H1 (cell line): ENCODE measurements around the gene CNFN. TPM values are rescaled to one million over a fixed set of nuclear protein-coding genes. Genes with fewer than 3 reads are reported as not detected.

Experiments used
- ASH2L ChIP-seq: fragments of 200-600, 300-600 bp; sonication (generic); IDR thresholded peaks from one replicate; pipeline ENCODE4 v1.7.1; 2017; ENCODE audit warnings: low read length
- CHD7 ChIP-seq: fragments of 300-600 bp; sonication (generic); IDR thresholded peaks from 2 replicates; pipeline ENCODE4 v1.7.1; 2012; ENCODE audit warnings: low read length, moderate library complexity, mild to moderate bottlenecking, inconsistent platforms; ENCODE audit not compliant: insufficient replicate concordance
- CTCF ChIP-seq, 3 experiments: IDR thresholded peaks; 1 replicate in 2 of 3; 2 replicates in 1 of 3; pipeline versions ENCODE4 v1.5.1 to v1.6.1; 2011; ENCODE audit warnings: low read length in 3 of 3, mild to moderate bottlenecking in 3 of 3, inconsistent platforms in 2 of 3, low read depth in 1 of 3, moderate library complexity in 1 of 3; ENCODE audit not compliant: insufficient read depth in 1 of 3; ENCODE audit errors: control extremely low read depth in 1 of 3
- PHF8 ChIP-seq: fragments of 200-600 bp; sonication (generic); conservative IDR thresholded peaks from 2 replicates; pipeline ENCODE4 v1.7.1; 2012; ENCODE audit warnings: low read depth, mild to moderate bottlenecking, inconsistent platforms, low read length, moderate library complexity
- POLR2A ChIP-seq, 2 experiments: IDR thresholded peaks; 1 replicate in 1 of 2; 2 replicates in 1 of 2; pipeline ENCODE4 v1.6.1; 2011; ENCODE audit warnings: low read depth in 2 of 2, low read length in 2 of 2, mild to moderate bottlenecking in 2 of 2; ENCODE audit errors: control extremely low read depth in 1 of 2
- polyA plus RNA-seq, 7 experiments: library from polyadenylated mRNA; depleted of rRNA in 3 of 7; stranded (reverse) in 5 of 7; unstranded in 2 of 7; fragments of >200 nt in 5 of 7; fragments of 200-250 nt in 2 of 7; gene quantifications; 1 replicate in 5 of 7; 2 replicates in 1 of 7; 4 replicates in 1 of 7; pipeline versions ENCODE4 v1.2.1 to v1.2.3, GENCODE V29; 2011 to 2013; ENCODE audit warnings: missing spikeins in 2 of 7, mixed read lengths in 2 of 7
- total RNA-seq: library from RNA; stranded (reverse); fragmentation: NEBNext Ultra II Directional; extraction: Animal tissue kit (Norgen Biotek cat#: 25700); gene quantifications from 2 replicates; pipeline ENCODE4 v1.2.1, GENCODE V29; 2021

CNFN gene
- total and polyA plus RNA-seq, 2 of the 8 experiments (the other 6 are each of a cell fraction or from before 2014, with no cell fraction given) = 8.9 to 31.5 TPM

- TF ChIP-seq CHD7 (no peak), ASH2L (peak; percentile 54), POLR2A (IDR thresholded peaks at IDR 0.05; ENCODE audit: control extremely low read depth in 1 of 2, low read depth in 2 of 2, low read length in 2 of 2) (peak; percentile 72 to 82), PHF8 (peak; percentile 85), CTCF (IDR thresholded peaks at IDR 0.05; ENCODE audit: control extremely low read depth in 1 of 3, insufficient read depth in 1 of 3, low read depth in 1 of 3, low read length in 3 of 3) (no peak)
These were observed 6.5 kb upstream of the CNFN start (continued) for GRCh38 chr19:42396381-42397262.
